Measurements from ENCODE around the gene AP1S3. TPM values are rescaled to one million over a fixed set of nuclear protein-coding genes. Genes with fewer than 3 reads are reported as not detected.
A peak's percentile ranks its signal among the peaks of the same experiment; 100 is the strongest.

Gene AP1S3
- polyA plus RNA-seq, 2 of the 4 experiments (the other 2 are of a cell fraction), result 42.9 to 57.0 TPM

- ChIA-PET POLR2A (no interaction called here), CTCF (interaction anchor here (0.6 to 1.6 kb wide), 4 partner anchors 10 to 43 kb away, joined by 3 read pairs; no protein-coding TSS in a partner anchor)
- Histone ChIP-seq H3K4me2 (no peak overlapping the region), H3K9me3 (peaks cover 14% of the 10 kb centered on the region), H3K27ac (peak overlapping the region in 1 of 2 experiments; percentile 90; a peak in 3 of 6 replicates), H3K4me1 (peaks cover 27% of the 10 kb centered on the region), H3K4me3 (no peak overlapping the region)
- WGBS (ENCODE audit: missing lambda C conversion rate), result 96% methylated on average over 5 of the region's 5 CpGs
- ATAC-seq (no peak), FAIRE-seq (no peak), DNase-seq (ENCODE audit: low read depth in 1 of 2, low spot score in 1 of 2) (no peak)
- TF ChIP-seq ZFP36 (IDR thresholded peaks at IDR 0.05; ENCODE audit: borderline replicate concordance, partially characterized antibody) (no peak), NPAS2 (CRISPR knock-in tag; IDR thresholded peaks at IDR 0.05; ENCODE audit: borderline replicate concordance) (no peak), EP300 (IDR thresholded peaks at IDR 0.05) (no peak), HMGXB4 (CRISPR knock-in tag; IDR thresholded peaks at IDR 0.05; ENCODE audit: borderline replicate concordance) (no peak), MAX (IDR thresholded peaks at IDR 0.05) (no peak), RFX5 (IDR thresholded peaks at IDR 0.05) (no peak), BCL3 (IDR thresholded peaks at IDR 0.05) (no peak), FOSL2 (IDR thresholded peaks at IDR 0.05) (no peak), FOSL2 (CRISPR knock-in tag; IDR thresholded peaks at IDR 0.05) (no peak), EHMT2 (IDR thresholded peaks at IDR 0.05; ENCODE audit: low read depth) (no peak), KDM1A (IDR thresholded peaks at IDR 0.05; ENCODE audit: low read depth) (no peak), JUNB (IDR thresholded peaks at IDR 0.05) (no peak), HDAC2 (IDR thresholded peaks at IDR 0.05) (no peak)
Observed at GRCh38 chr2:223721746-223722145, 115.6 kb downstream of the AP1S3 start.

- DNase-seq (ENCODE audit: low read depth in 1 of 2, low spot score in 1 of 2) (no peak), ATAC-seq (no peak), FAIRE-seq (no peak)
- no peak overlapping the region for H3K4me2 ChIP-seq
- WGBS (ENCODE audit: missing lambda C conversion rate), result 85% methylated on average over 1 of the region's 1 CpG
- TF ChIP-seq EHF (CRISPR knock-in tag; IDR thresholded peaks at IDR 0.05) (no peak), PBX3 (IDR thresholded peaks at IDR 0.05) (no peak), CHD2 (IDR thresholded peaks at IDR 0.05; ENCODE audit: low read length, partially characterized antibody) (no peak), KDM5A (IDR thresholded peaks at IDR 0.05) (no peak), RNF2 (IDR thresholded peaks at IDR 0.05; ENCODE audit: borderline replicate concordance, low read depth) (no peak), POLR2AphosphoS2 (conservative IDR thresholded peaks at IDR 0.05; ENCODE audit: low read length) (no peak)
- H3K9me3 ChIP-seq, result peaks cover 18% of the 10 kb centered on the region
- POLR2A ChIA-PET, result no interaction called here
- peak overlapping the region; percentile 26 to 90; a peak in 2 of 6 replicates for H3K27ac ChIP-seq
- peaks cover 16% of the 10 kb centered on the region for H3K4me1 ChIP-seq
- CTCF ChIA-PET, result interaction anchor here (1.6 kb wide), 1 partner anchor 9 kb away, joined by 3 read pairs; no protein-coding TSS in a partner anchor
- no peak overlapping the region for H3K4me3 ChIP-seq
Observed at GRCh38 chr2:223720367-223720766, 117.0 kb downstream of the AP1S3 start.

GRCh38 chr2:223712642-223713041 lies 124.7 kb downstream of the AP1S3 start:
- DNase-seq (ENCODE audit: low read depth in 1 of 2, low spot score in 1 of 2) (no peak), ATAC-seq (no peak), FAIRE-seq (no peak)
- peaks cover 10% of the 10 kb centered on the region for H3K9me3 ChIP-seq
- ChIA-PET POLR2A (no interaction called here), CTCF (interaction anchor here (0.9 to 1.5 kb wide), 2 partner anchors 15 to 49 kb away, joined by 4 read pairs; no protein-coding TSS in a partner anchor)
- H3K27ac ChIP-seq, result no peak overlapping the region
- no peaks in the 10 kb centered on the region for H3K4me1 ChIP-seq
- no peak overlapping the region for H3K4me3 ChIP-seq
- no peak overlapping the region for H3K4me2 ChIP-seq
- TF ChIP-seq HDAC2 (IDR thresholded peaks at IDR 0.05), result no peak
- TF ChIP-seq CBX8 (IDR thresholded peaks at IDR 0.05), result no peak
- no peak for TF ChIP-seq MYC (IDR thresholded peaks at IDR 0.05; ENCODE audit: borderline replicate concordance, low read length)
- no peak for TF ChIP-seq FOXS1 (CRISPR knock-in tag; IDR thresholded peaks at IDR 0.05)
- TF ChIP-seq BCL3 (IDR thresholded peaks at IDR 0.05), result no peak
- TF ChIP-seq E2F6 (IDR thresholded peaks at IDR 0.05; ENCODE audit: borderline replicate concordance, low read depth), result no peak
- TF ChIP-seq ESRRA (IDR thresholded peaks at IDR 0.05; ENCODE audit: borderline replicate concordance, low read length), result no peak
- no peak for TF ChIP-seq HOXB13 (CRISPR knock-in tag; IDR thresholded peaks at IDR 0.05; ENCODE audit: low read depth)
- TF ChIP-seq CEBPB (IDR thresholded peaks at IDR 0.05), result no peak
- TF ChIP-seq EHMT2 (IDR thresholded peaks at IDR 0.05; ENCODE audit: low read depth), result no peak
- no peak for TF ChIP-seq RCOR1 (IDR thresholded peaks at IDR 0.05; ENCODE audit: low read depth, low read length)
- no peak for TF ChIP-seq ATOH8 (CRISPR knock-in tag; IDR thresholded peaks at IDR 0.05; ENCODE audit: low read depth)
- no peak for TF ChIP-seq KDM1A (IDR thresholded peaks at IDR 0.05; ENCODE audit: low read depth)
- no peak for TF ChIP-seq TFCP2L1 (CRISPR knock-in tag; IDR thresholded peaks at IDR 0.05)
